CD4-positive, alpha-beta memory T cell (primary cell): ENCODE results near the gene STAC2. TPM values are rescaled to one million over a fixed set of nuclear protein-coding genes. Genes with fewer than 3 reads are reported as not detected.

Experiments
- CTCF ChIA-PET: fragments of 350-600 bp; sonication (Branson Sonifier 250); formaldehyde crosslinking; loops from one replicate; lab custom pipeline; 2021; ENCODE audit warnings: inconsistent platforms; ENCODE audit not compliant: partially characterized antibody; lab: Charles Lee
- POLR2A ChIA-PET: fragments of 350-600 bp; sonication (Branson Sonifier 250); formaldehyde crosslinking; loops from one replicate; lab custom pipeline; 2021; ENCODE audit not compliant: partially characterized antibody; lab: Charles Lee
- DNase-seq, 5 donors: peaks; one replicate each; pipeline versions ENCODE4 v3.0.0 to v3.0.0-alpha.2; 2020 to 2022; ENCODE audit warnings: mixed read lengths in 1 of 5
- H3K27ac ChIP-seq: one replicate; pipeline ENCODE4 v1.7.0; 2013; ENCODE audit warnings: low read depth, low read length
- H3K27me3 ChIP-seq: 2 replicates; pipeline ENCODE4 v1.7.0; 2013; ENCODE audit warnings: mild to moderate bottlenecking, low read length, moderate library complexity; ENCODE audit not compliant: insufficient read depth
- H3K36me3 ChIP-seq: 2 replicates; pipeline ENCODE4 v1.7.0; 2013; ENCODE audit warnings: mild to moderate bottlenecking, low read length, moderate library complexity; ENCODE audit not compliant: insufficient read depth
- H3K4me1 ChIP-seq: 2 replicates; pipeline ENCODE4 v1.7.0; 2013; ENCODE audit warnings: mild to moderate bottlenecking, low read length, moderate library complexity; ENCODE audit not compliant: insufficient read depth
- H3K4me3 ChIP-seq, 2 donors: one replicate each; pipeline ENCODE4 v1.7.0; 2013; ENCODE audit warnings: low read length in 2 of 2, mild to moderate bottlenecking in 1 of 2
- H3K9me3 ChIP-seq, 2 donors: one replicate each; pipeline ENCODE4 v1.7.0; 2013; ENCODE audit warnings: low read length in 2 of 2, control low read depth in 1 of 2; ENCODE audit not compliant: control insufficient read depth in 1 of 2
- H3K27ac Mint-ChIP-seq, 7 donors: one replicate each; pipeline ENCODE4 v1.8.0; 2020 to 2021; ENCODE audit warnings: mixed read lengths in 7 of 7, mild to moderate bottlenecking in 6 of 7, inconsistent platforms in 3 of 7, moderate library complexity in 3 of 7
- H3K27me3 Mint-ChIP-seq, 2 donors: one replicate each; pipeline ENCODE4 v1.8.0; 2020 to 2021; ENCODE audit warnings: mixed read lengths in 2 of 2
- H3K36me3 Mint-ChIP-seq, 2 donors: one replicate each; pipeline ENCODE4 v1.8.0; 2020 to 2021; ENCODE audit warnings: mixed read lengths in 2 of 2, inconsistent platforms in 1 of 2, mild to moderate bottlenecking in 1 of 2
- H3K4me1 Mint-ChIP-seq, 4 donors: one replicate each; pipeline ENCODE4 v1.8.0; 2020 to 2021; ENCODE audit warnings: mixed read lengths in 4 of 4, mild to moderate bottlenecking in 1 of 4
- H3K4me3 Mint-ChIP-seq, 8 donors: one replicate each; pipeline ENCODE4 v1.8.0; 2020 to 2021; ENCODE audit warnings: mixed read lengths in 8 of 8, mild to moderate bottlenecking in 7 of 8, moderate library complexity in 6 of 8, inconsistent platforms in 3 of 8
- H3K9me3 Mint-ChIP-seq, 8 donors: one replicate each; pipeline ENCODE4 v1.8.0; 2020 to 2021; ENCODE audit warnings: mixed read lengths in 8 of 8, mild to moderate bottlenecking in 5 of 8, inconsistent platforms in 3 of 8, moderate library complexity in 1 of 8
- intact Hi-C: fragments of 100-400 bp; cut with micrococcal nuclease; formaldehyde crosslinking; loops from one replicate; pipeline ENCODE4 v1.15.1; 2023
- polyA plus RNA-seq, 2 donors: library from polyadenylated mRNA; unstranded; fragments of 300-500 nt; fragmentation: Illumina TruSeq; gene quantifications; one replicate each; pipeline ENCODE4 v1.2.3, GENCODE V29; 2021
- total RNA-seq, 2 experiments: library from RNA; stranded (reverse); gene quantifications; one replicate each; pipeline ENCODE4 v1.2.3, GENCODE V29; 2021

The STAC2 gene
- total and polyA plus RNA-seq, 4 experiments from 2014 or later: not detected

- Mint-ChIP-seq H3K27ac (no peak overlapping the region), H3K27me3 (no peaks in the 10 kb centered on the region), H3K4me1 (no peaks in the 10 kb centered on the region), H3K4me3 (no peak overlapping the region), H3K9me3 (no peaks in the 10 kb centered on the region), H3K36me3 (peaks cover 13 to 39% of the 10 kb centered on the region in 2 donors)
- Histone ChIP-seq H3K27ac (no peak overlapping the region), H3K36me3 (peaks cover 33% of the 10 kb centered on the region), H3K9me3 (no peaks in the 10 kb centered on the region), H3K27me3 (no peaks in the 10 kb centered on the region), H3K4me3 (no peak overlapping the region), H3K4me1 (no peaks in the 10 kb centered on the region)
- POLR2A ChIA-PET: interaction anchor here (1.0 kb wide), 1 partner anchor 11 kb away, joined by 4 read pairs; no protein-coding TSS in a partner anchor
- intact Hi-C loops: no loop called here
- CTCF ChIA-PET: interaction anchor here (0.8 to 2.1 kb wide), 4 partner anchors 9 to 53 kb away, joined by 3 to 14 read pairs (median 4); no protein-coding TSS in a partner anchor
- DNase-seq: no peak
Observed at GRCh38 chr17:39183720-39184119, 42.0 kb downstream of the STAC2 start.

- peaks cover 14 to 42% of the 10 kb centered on the region in 2 donors for H3K36me3 Mint-ChIP-seq
- H3K27ac ChIP-seq: no peak overlapping the region
- CTCF ChIA-PET: interaction anchor here (1.1 to 2.1 kb wide), 3 partner anchors 8 to 53 kb away, joined by 3 to 14 read pairs (median 6); no protein-coding TSS in a partner anchor
- no peaks in the 10 kb centered on the region for H3K9me3 ChIP-seq
- no peaks in the 10 kb centered on the region for H3K4me1 Mint-ChIP-seq
- H3K27me3 Mint-ChIP-seq: no peaks in the 10 kb centered on the region
- no peaks in the 10 kb centered on the region for H3K4me1 ChIP-seq
- no peaks in the 10 kb centered on the region for H3K27me3 ChIP-seq
- H3K9me3 Mint-ChIP-seq: no peaks in the 10 kb centered on the region
- no peak overlapping the region for H3K4me3 Mint-ChIP-seq
- peak overlapping the region in 1 of 7 donors; percentile 15 for H3K27ac Mint-ChIP-seq
- POLR2A ChIA-PET: interaction anchor here (0.9 to 1.0 kb wide), 2 partner anchors 10 to 17 kb away, joined by 4 to 6 read pairs; partner anchors contain the start of gene RPL19
- no peak for DNase-seq
- peaks cover 33% of the 10 kb centered on the region for H3K36me3 ChIP-seq
- intact Hi-C loops: no loop called here
- H3K4me3 ChIP-seq: no peak overlapping the region
Observed at GRCh38 chr17:39183045-39183444, 42.7 kb downstream of the STAC2 start.

- no peaks in the 10 kb centered on the region for H3K27me3 Mint-ChIP-seq
- no peaks in the 10 kb centered on the region for H3K4me1 ChIP-seq
- no peak overlapping the region for H3K27ac Mint-ChIP-seq
- ChIA-PET CTCF (interaction anchor here (1.4 to 2.2 kb wide), 2 partner anchors 16 to 198 kb away, joined by 4 to 8 read pairs; no protein-coding TSS in a partner anchor), POLR2A (no interaction called here)
- H3K4me3 ChIP-seq: no peak overlapping the region
- no peak overlapping the region for H3K4me3 Mint-ChIP-seq
- DNase-seq: no peak
- no peaks in the 10 kb centered on the region for H3K4me1 Mint-ChIP-seq
- H3K9me3 Mint-ChIP-seq: no peaks in the 10 kb centered on the region
- peaks cover 25 to 50% of the 10 kb centered on the region in 2 donors for H3K36me3 Mint-ChIP-seq
- no peaks in the 10 kb centered on the region for H3K27me3 ChIP-seq
- H3K9me3 ChIP-seq: no peaks in the 10 kb centered on the region
- intact Hi-C loops: no loop called here
- H3K27ac ChIP-seq: no peak overlapping the region
- H3K36me3 ChIP-seq: peaks cover 20% of the 10 kb centered on the region
Observed at GRCh38 chr17:39181303-39181702, 44.4 kb downstream of the STAC2 start.

- ChIA-PET CTCF (interaction anchor here (1.2 to 6.9 kb wide), 4 partner anchors 8 to 195 kb away, joined by 3 to 153 read pairs (median 58); partner anchors contain the start of gene ARL5C), POLR2A (no interaction called here)
- no peak for DNase-seq
- Mint-ChIP-seq H3K27me3 (no peaks in the 10 kb centered on the region), H3K4me1 (peaks cover 2 to 11% (median 3%) of the 10 kb centered on the region in 4 donors), H3K27ac (no peak overlapping the region), H3K4me3 (no peak overlapping the region), H3K36me3 (peaks cover 22 to 42% of the 10 kb centered on the region in 2 donors), H3K9me3 (no peaks in the 10 kb centered on the region)
- H3K27ac ChIP-seq: no peak overlapping the region
- H3K36me3 ChIP-seq: peaks cover 8% of the 10 kb centered on the region
- intact Hi-C loops: no loop called here
- H3K4me1 ChIP-seq: no peaks in the 10 kb centered on the region
- H3K9me3 ChIP-seq: no peaks in the 10 kb centered on the region
- H3K27me3 ChIP-seq: no peaks in the 10 kb centered on the region
- no peak overlapping the region for H3K4me3 ChIP-seq
Observed at GRCh38 chr17:39178536-39178935, 47.2 kb downstream of the STAC2 start.

GRCh38 chr17:39177256-39177655, 48.5 kb downstream of the STAC2 start:
- POLR2A ChIA-PET: no interaction called here
- no peaks in the 10 kb centered on the region for H3K27me3 Mint-ChIP-seq
- no peaks in the 10 kb centered on the region for H3K9me3 ChIP-seq
- H3K27ac Mint-ChIP-seq: peak overlapping the region in 1 of 7 donors; percentile 29
- H3K9me3 Mint-ChIP-seq: no peaks in the 10 kb centered on the region
- H3K4me1 ChIP-seq: no peaks in the 10 kb centered on the region
- no peaks in the 10 kb centered on the region for H3K36me3 ChIP-seq
- DNase-seq: no peak
- H3K4me3 ChIP-seq: no peak overlapping the region
- intact Hi-C loops: no loop called here
- CTCF ChIA-PET: interaction anchor here (1.4 to 6.9 kb wide), 3 partner anchors 13 to 194 kb away, joined by 3 to 153 read pairs (median 106); partner anchors contain the start of gene ARL5C
- peaks cover 13 to 33% of the 10 kb centered on the region in 2 donors for H3K36me3 Mint-ChIP-seq
- H3K27me3 ChIP-seq: no peaks in the 10 kb centered on the region
- H3K27ac ChIP-seq: no peak overlapping the region
- H3K4me3 Mint-ChIP-seq: no peak overlapping the region
- peaks cover 2 to 24% (median 7%) of the 10 kb centered on the region in 4 donors for H3K4me1 Mint-ChIP-seq

GRCh38 chr17:39175695-39176093, 50.1 kb downstream of the STAC2 start:
- no peak for DNase-seq
- no peak overlapping the region for H3K27ac Mint-ChIP-seq
- H3K4me1 Mint-ChIP-seq: peaks cover 5 to 24% (median 10%) of the 10 kb centered on the region in 4 donors
- no peak overlapping the region for H3K4me3 Mint-ChIP-seq
- intact Hi-C loops: loop anchor here (1.0 kb wide), 2 partner anchors 106 to 192 kb away; no protein-coding TSS in a partner anchor
- H3K9me3 ChIP-seq: no peaks in the 10 kb centered on the region
- H3K27me3 ChIP-seq: no peaks in the 10 kb centered on the region
- peaks cover 13 to 31% of the 10 kb centered on the region in 2 donors for H3K36me3 Mint-ChIP-seq
- H3K27me3 Mint-ChIP-seq: no peaks in the 10 kb centered on the region
- ChIA-PET CTCF (interaction anchor here (1.0 to 6.9 kb wide), 13 partner anchors 11 to 260 kb away, joined by 3 to 153 read pairs (median 10); partner anchors contain the start of genes ARL5C and LASP1NB), POLR2A (interaction anchor here (0.5 to 2.1 kb wide), 4 partner anchors 20 to 193 kb away, joined by 3 to 17 read pairs (median 8); no protein-coding TSS in a partner anchor)
- no peak overlapping the region for H3K4me3 ChIP-seq
- H3K9me3 Mint-ChIP-seq: no peaks in the 10 kb centered on the region
- no peaks in the 10 kb centered on the region for H3K4me1 ChIP-seq
- no peak overlapping the region for H3K27ac ChIP-seq
- no peaks in the 10 kb centered on the region for H3K36me3 ChIP-seq
